Fibroblast of skin of right biceps (primary cell): ENCODE data around the gene FAM184A.

Experiments
- DNase-seq: peaks from one replicate; pipeline ENCODE4 v3.0.0-alpha.2; 2013

Gene FAM184A

GRCh38 chr6:119096721-119097565 is 18.5 kb upstream of the FAM184A start:
- peak; percentile 10 for DNase-seq

- no peak for DNase-seq
Measured at GRCh38 chr6:119090256-119090655, 11.8 kb upstream of the FAM184A start.

- DNase-seq = no peak
Measured at GRCh38 chr6:119084784-119085183, 6.3 kb upstream of the FAM184A start.

- DNase-seq = no peak
Measured at GRCh38 chr6:119083007-119083406, 4.5 kb upstream of the FAM184A start.

- peak; percentile 72 for DNase-seq
Measured at GRCh38 chr6:119079283-119079809, 882 bp upstream of the FAM184A start.

- no peak for DNase-seq
Measured at GRCh38 chr6:119077643-119078375, 655 bp downstream of the FAM184A start.

GRCh38 chr6:119077391-119077642 is 1.1 kb downstream of the FAM184A start:
- DNase-seq = no peak

GRCh38 chr6:119076576-119077390 is 1.7 kb downstream of the FAM184A start:
- DNase-seq = no peak

GRCh38 chr6:119076173-119076572 is 2.3 kb downstream of the FAM184A start:
- DNase-seq = no peak

- DNase-seq = no peak
Measured at GRCh38 chr6:119075200-119075981, 3.1 kb downstream of the FAM184A start.

- no peak for DNase-seq
Measured at GRCh38 chr6:119073307-119074051, 5.0 kb downstream of the FAM184A start.

GRCh38 chr6:119071576-119071975 is 6.9 kb downstream of the FAM184A start:
- no peak for DNase-seq

GRCh38 chr6:119067091-119067490 is 11.4 kb downstream of the FAM184A start:
- DNase-seq = no peak

GRCh38 chr6:119066517-119066916 is 11.9 kb downstream of the FAM184A start:
- DNase-seq = no peak

GRCh38 chr6:119065955-119066354 is 12.5 kb downstream of the FAM184A start:
- no peak for DNase-seq

- DNase-seq = no peak
Measured at GRCh38 chr6:119065382-119065781, 13.1 kb downstream of the FAM184A start.

GRCh38 chr6:119063491-119063890 is 15.0 kb downstream of the FAM184A start:
- no peak for DNase-seq

- DNase-seq = no peak
Measured at GRCh38 chr6:119061215-119061614, 17.2 kb downstream of the FAM184A start.

GRCh38 chr6:119060255-119060907 is 18.1 kb downstream of the FAM184A start:
- no peak for DNase-seq

GRCh38 chr6:119055069-119055468 is 23.4 kb downstream of the FAM184A start:
- no peak for DNase-seq

GRCh38 chr6:119052987-119053386 is 25.5 kb downstream of the FAM184A start:
- no peak for DNase-seq
